ENCODE data around the gene PRKCA. TPM values are rescaled to one million over a fixed set of nuclear protein-coding genes. Genes with fewer than 3 reads are reported as not detected.

Gene PRKCA
- total and polyA plus RNA-seq, 10 of the 15 experiments (the other 5 are each of a cell fraction or from before 2014, with no cell fraction given): 0.11 to 14.6 (median 0.72) TPM

DNA sequence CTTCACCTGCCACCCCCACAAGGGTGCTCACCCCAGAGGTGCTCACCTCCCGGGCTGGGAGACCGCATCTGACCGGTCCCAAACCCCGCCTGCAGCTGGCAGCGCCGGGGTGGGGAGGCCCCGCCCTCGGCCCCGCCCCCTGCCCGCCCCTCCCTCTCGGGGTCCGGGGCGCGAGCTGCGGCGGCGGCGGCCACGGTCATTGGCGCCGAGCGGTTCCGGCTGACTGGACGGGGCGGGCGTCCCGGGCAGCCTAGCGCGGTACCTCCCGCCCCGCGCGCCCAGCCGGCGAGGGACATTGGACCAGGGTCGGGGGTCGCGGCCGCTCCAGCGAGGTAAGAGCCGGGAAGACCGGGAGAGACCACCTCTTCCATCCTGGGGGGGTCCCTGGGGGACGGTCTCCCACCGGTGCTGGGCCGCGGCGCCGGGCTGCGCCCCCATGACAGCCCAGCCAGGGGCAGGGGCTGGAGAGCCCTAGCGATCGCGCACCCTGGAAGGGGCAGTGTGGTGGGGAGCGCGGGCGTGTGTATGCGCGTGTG, 532.6 kb downstream of the PRKCA start, which contains the start of gene CACNG5 (continued):
- TF ChIP-seq, protein P1, sequence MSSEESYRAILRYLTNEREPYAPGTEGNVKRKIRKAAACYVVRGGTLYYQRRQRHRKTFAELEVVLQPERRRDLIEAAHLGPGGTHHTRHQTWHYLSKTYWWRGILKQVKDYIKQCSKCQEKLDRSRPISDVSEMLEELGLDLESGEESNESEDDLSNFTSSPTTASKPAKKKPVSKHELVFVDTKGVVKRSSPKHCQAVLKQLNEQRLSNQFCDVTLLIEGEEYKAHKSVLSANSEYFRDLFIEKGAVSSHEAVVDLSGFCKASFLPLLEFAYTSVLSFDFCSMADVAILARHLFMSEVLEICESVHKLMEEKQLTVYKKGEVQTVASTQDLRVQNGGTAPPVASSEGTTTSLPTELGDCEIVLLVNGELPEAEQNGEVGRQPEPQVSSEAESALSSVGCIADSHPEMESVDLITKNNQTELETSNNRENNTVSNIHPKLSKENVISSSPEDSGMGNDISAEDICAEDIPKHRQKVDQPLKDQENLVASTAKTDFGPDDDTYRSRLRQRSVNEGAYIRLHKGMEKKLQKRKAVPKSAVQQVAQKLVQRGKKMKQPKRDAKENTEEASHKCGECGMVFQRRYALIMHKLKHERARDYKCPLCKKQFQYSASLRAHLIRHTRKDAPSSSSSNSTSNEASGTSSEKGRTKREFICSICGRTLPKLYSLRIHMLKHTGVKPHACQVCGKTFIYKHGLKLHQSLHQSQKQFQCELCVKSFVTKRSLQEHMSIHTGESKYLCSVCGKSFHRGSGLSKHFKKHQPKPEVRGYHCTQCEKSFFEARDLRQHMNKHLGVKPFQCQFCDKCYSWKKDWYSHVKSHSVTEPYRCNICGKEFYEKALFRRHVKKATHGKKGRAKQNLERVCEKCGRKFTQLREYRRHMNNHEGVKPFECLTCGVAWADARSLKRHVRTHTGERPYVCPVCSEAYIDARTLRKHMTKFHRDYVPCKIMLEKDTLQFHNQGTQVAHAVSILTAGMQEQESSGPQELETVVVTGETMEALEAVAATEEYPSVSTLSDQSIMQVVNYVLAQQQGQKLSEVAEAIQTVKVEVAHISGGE (CRISPR knock-in tag; IDR thresholded peaks at IDR 0.05): no peak
- TF ChIP-seq MXI1 (IDR thresholded peaks at IDR 0.05; ENCODE audit: low read depth, low read length) (no peak), MEF2A (IDR thresholded peaks at IDR 0.05; ENCODE audit: insufficient read depth, low read depth, low read length) (no peak), TCF7 (IDR thresholded peaks at IDR 0.05; ENCODE audit: borderline replicate concordance) (no peak)
- TF ChIP-seq, protein P2, sequence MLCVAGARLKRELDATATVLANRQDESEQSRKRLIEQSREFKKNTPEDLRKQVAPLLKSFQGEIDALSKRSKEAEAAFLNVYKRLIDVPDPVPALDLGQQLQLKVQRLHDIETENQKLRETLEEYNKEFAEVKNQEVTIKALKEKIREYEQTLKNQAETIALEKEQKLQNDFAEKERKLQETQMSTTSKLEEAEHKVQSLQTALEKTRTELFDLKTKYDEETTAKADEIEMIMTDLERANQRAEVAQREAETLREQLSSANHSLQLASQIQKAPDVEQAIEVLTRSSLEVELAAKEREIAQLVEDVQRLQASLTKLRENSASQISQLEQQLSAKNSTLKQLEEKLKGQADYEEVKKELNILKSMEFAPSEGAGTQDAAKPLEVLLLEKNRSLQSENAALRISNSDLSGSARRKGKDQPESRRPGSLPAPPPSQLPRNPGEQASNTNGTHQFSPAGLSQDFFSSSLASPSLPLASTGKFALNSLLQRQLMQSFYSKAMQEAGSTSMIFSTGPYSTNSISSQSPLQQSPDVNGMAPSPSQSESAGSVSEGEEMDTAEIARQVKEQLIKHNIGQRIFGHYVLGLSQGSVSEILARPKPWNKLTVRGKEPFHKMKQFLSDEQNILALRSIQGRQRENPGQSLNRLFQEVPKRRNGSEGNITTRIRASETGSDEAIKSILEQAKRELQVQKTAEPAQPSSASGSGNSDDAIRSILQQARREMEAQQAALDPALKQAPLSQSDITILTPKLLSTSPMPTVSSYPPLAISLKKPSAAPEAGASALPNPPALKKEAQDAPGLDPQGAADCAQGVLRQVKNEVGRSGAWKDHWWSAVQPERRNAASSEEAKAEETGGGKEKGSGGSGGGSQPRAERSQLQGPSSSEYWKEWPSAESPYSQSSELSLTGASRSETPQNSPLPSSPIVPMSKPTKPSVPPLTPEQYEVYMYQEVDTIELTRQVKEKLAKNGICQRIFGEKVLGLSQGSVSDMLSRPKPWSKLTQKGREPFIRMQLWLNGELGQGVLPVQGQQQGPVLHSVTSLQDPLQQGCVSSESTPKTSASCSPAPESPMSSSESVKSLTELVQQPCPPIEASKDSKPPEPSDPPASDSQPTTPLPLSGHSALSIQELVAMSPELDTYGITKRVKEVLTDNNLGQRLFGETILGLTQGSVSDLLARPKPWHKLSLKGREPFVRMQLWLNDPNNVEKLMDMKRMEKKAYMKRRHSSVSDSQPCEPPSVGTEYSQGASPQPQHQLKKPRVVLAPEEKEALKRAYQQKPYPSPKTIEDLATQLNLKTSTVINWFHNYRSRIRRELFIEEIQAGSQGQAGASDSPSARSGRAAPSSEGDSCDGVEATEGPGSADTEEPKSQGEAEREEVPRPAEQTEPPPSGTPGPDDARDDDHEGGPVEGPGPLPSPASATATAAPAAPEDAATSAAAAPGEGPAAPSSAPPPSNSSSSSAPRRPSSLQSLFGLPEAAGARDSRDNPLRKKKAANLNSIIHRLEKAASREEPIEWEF (IDR thresholded peaks at IDR 0.05; ENCODE audit: insufficient replicate concordance, low read depth, low read length): no peak
- TF ChIP-seq, protein P3, sequence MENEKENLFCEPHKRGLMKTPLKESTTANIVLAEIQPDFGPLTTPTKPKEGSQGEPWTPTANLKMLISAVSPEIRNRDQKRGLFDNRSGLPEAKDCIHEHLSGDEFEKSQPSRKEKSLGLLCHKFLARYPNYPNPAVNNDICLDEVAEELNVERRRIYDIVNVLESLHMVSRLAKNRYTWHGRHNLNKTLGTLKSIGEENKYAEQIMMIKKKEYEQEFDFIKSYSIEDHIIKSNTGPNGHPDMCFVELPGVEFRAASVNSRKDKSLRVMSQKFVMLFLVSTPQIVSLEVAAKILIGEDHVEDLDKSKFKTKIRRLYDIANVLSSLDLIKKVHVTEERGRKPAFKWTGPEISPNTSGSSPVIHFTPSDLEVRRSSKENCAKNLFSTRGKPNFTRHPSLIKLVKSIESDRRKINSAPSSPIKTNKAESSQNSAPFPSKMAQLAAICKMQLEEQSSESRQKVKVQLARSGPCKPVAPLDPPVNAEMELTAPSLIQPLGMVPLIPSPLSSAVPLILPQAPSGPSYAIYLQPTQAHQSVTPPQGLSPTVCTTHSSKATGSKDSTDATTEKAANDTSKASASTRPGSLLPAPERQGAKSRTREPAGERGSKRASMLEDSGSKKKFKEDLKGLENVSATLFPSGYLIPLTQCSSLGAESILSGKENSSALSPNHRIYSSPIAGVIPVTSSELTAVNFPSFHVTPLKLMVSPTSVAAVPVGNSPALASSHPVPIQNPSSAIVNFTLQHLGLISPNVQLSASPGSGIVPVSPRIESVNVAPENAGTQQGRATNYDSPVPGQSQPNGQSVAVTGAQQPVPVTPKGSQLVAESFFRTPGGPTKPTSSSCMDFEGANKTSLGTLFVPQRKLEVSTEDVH (IDR thresholded peaks at IDR 0.05; ENCODE audit: low read depth, partially characterized antibody): no peak
- TF ChIP-seq, protein P4, sequence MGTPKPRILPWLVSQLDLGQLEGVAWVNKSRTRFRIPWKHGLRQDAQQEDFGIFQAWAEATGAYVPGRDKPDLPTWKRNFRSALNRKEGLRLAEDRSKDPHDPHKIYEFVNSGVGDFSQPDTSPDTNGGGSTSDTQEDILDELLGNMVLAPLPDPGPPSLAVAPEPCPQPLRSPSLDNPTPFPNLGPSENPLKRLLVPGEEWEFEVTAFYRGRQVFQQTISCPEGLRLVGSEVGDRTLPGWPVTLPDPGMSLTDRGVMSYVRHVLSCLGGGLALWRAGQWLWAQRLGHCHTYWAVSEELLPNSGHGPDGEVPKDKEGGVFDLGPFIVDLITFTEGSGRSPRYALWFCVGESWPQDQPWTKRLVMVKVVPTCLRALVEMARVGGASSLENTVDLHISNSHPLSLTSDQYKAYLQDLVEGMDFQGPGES (IDR thresholded peaks at IDR 0.05): no peak

All from GM12878 (cell line).